Measurements from ENCODE around the gene MOCS1. TPM values are rescaled to one million over a fixed set of nuclear protein-coding genes. Genes with fewer than 3 reads are reported as not detected.

Gene MOCS1
- total RNA-seq, 1 donor from 2014 or later = 26.3 TPM

- peak; percentile 61 for DNase-seq (ENCODE audit: low read depth)
These were observed 10.0 kb downstream of the MOCS1 start for GRCh38 chr6:39924283-39924682.

- DNase-seq (ENCODE audit: low read depth) = no peak
These were observed 10.4 kb downstream of the MOCS1 start for GRCh38 chr6:39923861-39924260.

GRCh38 chr6:39923394-39923793, 10.9 kb downstream of the MOCS1 start:
- peak; percentile 85 for DNase-seq (ENCODE audit: low read depth)

GRCh38 chr6:39922821-39923220, 11.4 kb downstream of the MOCS1 start:
- no peak for DNase-seq (ENCODE audit: low read depth)

- DNase-seq (ENCODE audit: low read depth) = peak; percentile 91
These were observed 14.1 kb downstream of the MOCS1 start for GRCh38 chr6:39920157-39920556.

- DNase-seq (ENCODE audit: low read depth) = no peak
These were observed 15.4 kb downstream of the MOCS1 start for GRCh38 chr6:39918831-39919230.

- DNase-seq (ENCODE audit: low read depth) = no peak
These were observed 16.3 kb downstream of the MOCS1 start for GRCh38 chr6:39917981-39918380.

GRCh38 chr6:39917329-39917728, 16.9 kb downstream of the MOCS1 start:
- DNase-seq (ENCODE audit: low read depth) = no peak

- no peak for DNase-seq (ENCODE audit: low read depth)
These were observed 18.4 kb downstream of the MOCS1 start for GRCh38 chr6:39915866-39916265.

- no peak for DNase-seq (ENCODE audit: low read depth)
These were observed 20.0 kb downstream of the MOCS1 start for GRCh38 chr6:39914239-39914638.

- no peak for DNase-seq (ENCODE audit: low read depth)
These were observed 20.8 kb downstream of the MOCS1 start for GRCh38 chr6:39913391-39913916.

- no peak for DNase-seq (ENCODE audit: low read depth)
These were observed 21.8 kb downstream of the MOCS1 start for GRCh38 chr6:39912446-39912845.

- DNase-seq (ENCODE audit: low read depth) = no peak
These were observed 22.6 kb downstream of the MOCS1 start for GRCh38 chr6:39911513-39912125.

GRCh38 chr6:39910744-39911143, 23.5 kb downstream of the MOCS1 start:
- DNase-seq (ENCODE audit: low read depth) = no peak

GRCh38 chr6:39910164-39910563, 24.1 kb downstream of the MOCS1 start:
- no peak for DNase-seq (ENCODE audit: low read depth)

GRCh38 chr6:39909701-39910100, 24.6 kb downstream of the MOCS1 start:
- DNase-seq (ENCODE audit: low read depth) = no peak

GRCh38 chr6:39908838-39909583, 25.3 kb downstream of the MOCS1 start:
- DNase-seq (ENCODE audit: low read depth) = no peak

GRCh38 chr6:39907871-39908575, 26.2 kb downstream of the MOCS1 start:
- no peak for DNase-seq (ENCODE audit: low read depth)

- DNase-seq (ENCODE audit: low read depth) = no peak
These were observed 27.9 kb downstream of the MOCS1 start for GRCh38 chr6:39906318-39906761.

GRCh38 chr6:39905640-39905975, 28.7 kb downstream of the MOCS1 start:
- DNase-seq (ENCODE audit: low read depth) = no peak

- no peak for DNase-seq (ENCODE audit: low read depth)
These were observed 29.2 kb downstream of the MOCS1 start for GRCh38 chr6:39904946-39905639.

- DNase-seq (ENCODE audit: low read depth) = no peak
These were observed 30.6 kb downstream of the MOCS1 start for GRCh38 chr6:39903656-39904055.
